Activated B cell treated with CpG ODN at 0.5 μM for 24 hours (primary cell): ENCODE measurements around the gene UBE2R2. TPM values are rescaled to one million over a fixed set of nuclear protein-coding genes. Genes with fewer than 3 reads are reported as not detected.

Experiments used
- ATAC-seq: fragments of 200-7000 bp; cut with Tn5 transposase; one replicate; pipeline ENCODE4 v1.10.0; 2021; ENCODE audit warnings: low read depth, mild to moderate bottlenecking, moderate library complexity
- CTCF ChIA-PET: fragments of 350-600 bp; sonication (Branson Sonifier 250); formaldehyde crosslinking; loops from one replicate; lab custom pipeline; 2021; ENCODE audit warnings: antibody characterized with exemption; lab: Charles Lee
- POLR2A ChIA-PET: fragments of 350-600 bp; sonication (Branson Sonifier 250); formaldehyde crosslinking; loops from one replicate; lab custom pipeline; 2021; ENCODE audit warnings: antibody characterized with exemption; lab: Charles Lee
- DNase-seq: peaks from one replicate; pipeline ENCODE4 v3.0.0; 2022
- H3K27ac Mint-ChIP-seq: one replicate; pipeline ENCODE4 v1.8.0; 2020; ENCODE audit warnings: mixed read lengths
- H3K27me3 Mint-ChIP-seq: one replicate; pipeline ENCODE4 v1.8.0; 2021; ENCODE audit warnings: mixed read lengths
- H3K36me3 Mint-ChIP-seq: one replicate; pipeline ENCODE4 v1.8.0; 2021; ENCODE audit warnings: low read depth, mixed read lengths
- H3K4me1 Mint-ChIP-seq: one replicate; pipeline ENCODE4 v1.8.0; 2021; ENCODE audit warnings: mixed read lengths
- H3K4me3 Mint-ChIP-seq: one replicate; pipeline ENCODE4 v1.8.0; 2020; ENCODE audit warnings: mild to moderate bottlenecking, mixed read lengths
- H3K9me3 Mint-ChIP-seq: one replicate; pipeline ENCODE4 v1.8.0; 2020; ENCODE audit warnings: mixed read lengths
- CTCF ChIP-seq: fragments of 200-600 bp; IDR thresholded peaks from one replicate; pipeline ENCODE4 v1.8.0; 2022; ENCODE audit warnings: antibody characterized with exemption, mild to moderate bottlenecking
- intact Hi-C: fragments of 100-400 bp; cut with micrococcal nuclease; formaldehyde crosslinking; loops from one replicate; pipeline ENCODE4 v1.15.1; 2024
- total RNA-seq: library from RNA; stranded (reverse); gene quantifications from 2 replicates; pipeline ENCODE4 v1.2.3, GENCODE V29; 2022

Gene UBE2R2
- total RNA-seq, 1 donor from 2014 or later: 28.9 TPM

- CTCF ChIA-PET: interaction anchor here (1.1 to 1.8 kb wide), 4 partner anchors 11 to 111 kb away, joined by 3 to 8 read pairs (median 5); no protein-coding TSS in a partner anchor
- Mint-ChIP-seq H3K27me3 (no peaks in the 10 kb centered on the region), H3K9me3 (no peaks in the 10 kb centered on the region), H3K27ac (peak overlapping the region; percentile 50), H3K36me3 (peaks cover 94% of the 10 kb centered on the region), H3K4me3 (no peak overlapping the region), H3K4me1 (no peaks in the 10 kb centered on the region)
- no peak for ATAC-seq
- intact Hi-C loops: loop anchor here (5.0 kb wide), 1 partner anchor 112 kb away; no protein-coding TSS in a partner anchor
- POLR2A ChIA-PET: no interaction called here
- no peak for TF ChIP-seq CTCF
- no peak for DNase-seq
Measured at GRCh38 chr9:33923998-33924701, 107.2 kb downstream of the UBE2R2 start.

- Mint-ChIP-seq H3K27me3 (no peaks in the 10 kb centered on the region), H3K4me1 (no peaks in the 10 kb centered on the region), H3K9me3 (no peaks in the 10 kb centered on the region), H3K27ac (no peak overlapping the region), H3K4me3 (no peak overlapping the region), H3K36me3 (peaks cover 89% of the 10 kb centered on the region)
- DNase-seq: no peak
- peak; percentile 31 for ATAC-seq
- POLR2A ChIA-PET: no interaction called here
- intact Hi-C loops: loop anchor here (1.0 to 5.0 kb wide), 2 partner anchors 113 to 454 kb away; no protein-coding TSS in a partner anchor
- TF ChIP-seq CTCF: no peak
- CTCF ChIA-PET: interaction anchor here (1.1 to 1.8 kb wide), 4 partner anchors 12 to 112 kb away, joined by 3 to 8 read pairs (median 5); no protein-coding TSS in a partner anchor
Measured at GRCh38 chr9:33924978-33925797, 108.2 kb downstream of the UBE2R2 start.

- no peak for TF ChIP-seq CTCF
- ATAC-seq (no peak), DNase-seq (no peak)
- Mint-ChIP-seq H3K4me3 (no peak overlapping the region), H3K4me1 (no peaks in the 10 kb centered on the region), H3K27me3 (no peaks in the 10 kb centered on the region), H3K36me3 (peaks cover 88% of the 10 kb centered on the region), H3K27ac (no peak overlapping the region), H3K9me3 (no peaks in the 10 kb centered on the region)
- CTCF ChIA-PET: no interaction called here
- POLR2A ChIA-PET: no interaction called here
- intact Hi-C loops: no loop called here
Measured at GRCh38 chr9:33926746-33927485, 110.0 kb downstream of the UBE2R2 start.

GRCh38 chr9:33927694-33928093, 110.7 kb downstream of the UBE2R2 start:
- no peaks in the 10 kb centered on the region for H3K4me1 Mint-ChIP-seq
- no peak overlapping the region for H3K4me3 Mint-ChIP-seq
- no peak for ATAC-seq
- TF ChIP-seq CTCF: no peak
- ChIA-PET CTCF (no interaction called here), POLR2A (no interaction called here)
- no peaks in the 10 kb centered on the region for H3K27me3 Mint-ChIP-seq
- DNase-seq: no peak
- H3K36me3 Mint-ChIP-seq: peaks cover 89% of the 10 kb centered on the region
- intact Hi-C loops: no loop called here
- no peaks in the 10 kb centered on the region for H3K9me3 Mint-ChIP-seq
- no peak overlapping the region for H3K27ac Mint-ChIP-seq
